Astrocyte (in vitro differentiated cells and primary cell): ENCODE data around the gene ANTXR1.

Experiments
- CTCF ChIP-seq: IDR thresholded peaks from 2 replicates; pipeline ENCODE4 v1.5.1; 2011; ENCODE audit warnings: low read depth, mild to moderate bottlenecking, inconsistent platforms, low read length, moderate library complexity; ENCODE audit not compliant: insufficient read depth
- EZH2 ChIP-seq: IDR thresholded peaks from 2 replicates; pipeline ENCODE4 v1.6.1; 2012; ENCODE audit warnings: mild to moderate bottlenecking, low read length, inconsistent platforms; ENCODE audit not compliant: insufficient read depth

DNA sequence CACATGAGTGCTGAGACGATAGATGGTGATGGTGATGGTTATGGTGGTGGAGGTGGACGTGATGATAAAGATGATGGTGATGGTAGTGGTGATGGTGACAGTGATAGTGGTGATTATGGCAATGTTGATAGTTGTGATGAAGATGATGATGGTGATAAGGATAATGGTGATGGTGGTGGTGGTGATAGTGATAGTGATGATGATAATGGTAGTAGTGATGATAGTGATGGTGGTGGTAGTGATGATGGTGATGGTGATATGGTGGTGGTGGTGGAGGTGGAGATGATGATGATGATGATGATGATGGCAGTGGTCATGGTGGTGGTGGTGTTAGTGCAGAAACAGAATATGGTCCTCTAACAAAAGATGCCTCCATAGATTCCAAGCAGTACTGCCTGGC is 10.3 kb downstream of the ANTXR1 start:
- TF ChIP-seq EZH2 (no peak), CTCF (no peak)
